Neuronal stem cell (in vitro differentiated cells): ENCODE measurements around the gene CACNG5.

Source experiments
- DNase-seq: peaks from one replicate; pipeline ENCODE4 v3.0.0-alpha.2; 2013; ENCODE audit warnings: low spot score
- H2AFZ ChIP-seq: one replicate; pipeline ENCODE4 v1.6.1; 2013; ENCODE audit warnings: mild to moderate bottlenecking, low read length, inconsistent platforms
- H2AK5ac ChIP-seq: 2 replicates; pipeline ENCODE4 v1.6.1; 2013; ENCODE audit warnings: low read depth, mild to moderate bottlenecking, inconsistent platforms, low read length, moderate library complexity, mixed read lengths
- H2BK120ac ChIP-seq: 2 replicates; pipeline ENCODE4 v1.6.1; 2013; ENCODE audit warnings: low read depth, mild to moderate bottlenecking, inconsistent platforms, low read length, moderate library complexity, mixed read lengths
- H2BK12ac ChIP-seq: one replicate; pipeline ENCODE4 v1.6.1; 2013; ENCODE audit warnings: low read length, inconsistent platforms
- H2BK15ac ChIP-seq: 2 replicates; pipeline ENCODE4 v1.6.1; 2013; ENCODE audit warnings: mild to moderate bottlenecking, low read length, inconsistent platforms, mixed read lengths
- H2BK5ac ChIP-seq: one replicate; pipeline ENCODE4 v1.6.1; 2013; ENCODE audit warnings: inconsistent platforms, mild to moderate bottlenecking, low read length, moderate library complexity
- H3K14ac ChIP-seq: one replicate; pipeline ENCODE4 v1.6.1; 2013; ENCODE audit warnings: low read length, inconsistent platforms
- H3K18ac ChIP-seq: 2 replicates; pipeline ENCODE4 v1.6.1; 2013; ENCODE audit warnings: low read length, inconsistent platforms
- H3K23ac ChIP-seq: 2 replicates; pipeline ENCODE4 v1.6.1; 2013; ENCODE audit warnings: low read depth, mild to moderate bottlenecking, mixed read lengths, low read length, inconsistent platforms; ENCODE audit not compliant: poor library complexity
- H3K27ac ChIP-seq: replicated peaks from 3 replicates; pipeline ENCODE4 v1.5.1; 2013; ENCODE audit warnings: low read length, inconsistent platforms
- H3K27me3 ChIP-seq, 3 experiments: 2 replicates each; pipeline ENCODE4 v1.6.1; 2013; ENCODE audit warnings: low read length in 3 of 3, mild to moderate bottlenecking in 2 of 3, inconsistent platforms in 1 of 3, low read depth in 1 of 3, mixed read lengths in 1 of 3, moderate library complexity in 1 of 3; ENCODE audit not compliant: control insufficient read depth in 3 of 3, insufficient read depth in 3 of 3
- H3K36me3 ChIP-seq, 2 donors: replicated peaks in 1 of 2; 2 replicates each; pipeline ENCODE4 v1.6.1; 2013; ENCODE audit warnings: low read length in 2 of 2; ENCODE audit not compliant: control insufficient read depth in 2 of 2, insufficient read depth in 2 of 2
- H3K4ac ChIP-seq: 2 replicates; pipeline ENCODE4 v1.6.1; 2013; ENCODE audit warnings: inconsistent platforms, mild to moderate bottlenecking, low read length, moderate library complexity
- H3K4me1 ChIP-seq, 2 donors: 1 replicate in 1 of 2; 2 replicates in 1 of 2; pipeline ENCODE4 v1.6.1; 2013; ENCODE audit warnings: low read length in 2 of 2, low read depth in 1 of 2; ENCODE audit not compliant: control insufficient read depth in 2 of 2, insufficient read depth in 1 of 2
- H3K4me2 ChIP-seq: one replicate; pipeline ENCODE4 v1.6.1; 2013; ENCODE audit warnings: mild to moderate bottlenecking, low read length, inconsistent platforms; ENCODE audit not compliant: insufficient read depth, poor library complexity, severe bottlenecking
- H3K4me3 ChIP-seq, 2 donors: 2 replicates each; pipeline ENCODE4 v1.5.1; 2013; ENCODE audit warnings: low read length in 2 of 2, mild to moderate bottlenecking in 2 of 2, inconsistent platforms in 1 of 2, moderate library complexity in 1 of 2
- H3K79me1 ChIP-seq: one replicate; pipeline ENCODE4 v1.6.1; 2013; ENCODE audit warnings: low read depth, mild to moderate bottlenecking, inconsistent platforms, low read length, moderate library complexity
- H3K9ac ChIP-seq: one replicate; pipeline ENCODE4 v1.6.1; 2013; ENCODE audit warnings: mild to moderate bottlenecking, low read depth, low read length, inconsistent platforms; ENCODE audit not compliant: poor library complexity
- H3K9me3 ChIP-seq, 2 donors: replicated peaks in 1 of 2; 2 replicates each; pipeline versions ENCODE3 to v1.6.1; 2013; ENCODE audit warnings: low read length in 2 of 2, mild to moderate bottlenecking in 2 of 2, inconsistent platforms in 1 of 2, low read depth in 1 of 2, mixed read lengths in 1 of 2, moderate library complexity in 1 of 2; ENCODE audit not compliant: control insufficient read depth in 2 of 2, insufficient read depth in 1 of 2
- H4K8ac ChIP-seq: one replicate; pipeline ENCODE4 v1.6.1; 2013; ENCODE audit warnings: low read depth, mild to moderate bottlenecking, inconsistent platforms, low read length, moderate library complexity
- H4K91ac ChIP-seq: one replicate; pipeline ENCODE4 v1.6.1; 2013; ENCODE audit warnings: low read length, low read depth, mild to moderate bottlenecking, inconsistent platforms; ENCODE audit not compliant: poor library complexity
- WGBS, 2 donors: extraction: QIAGEN DNeasy Blood & Tissue Kit; methylation state at CpG; one replicate each; pipeline ENCODE4 v1.1.7; 2013; ENCODE audit warnings: missing lambda C conversion rate in 2 of 2, mixed read lengths in 1 of 2; ENCODE audit not compliant: insufficient read length in 2 of 2, insufficient replicate concordance in 1 of 2; ENCODE audit errors: extremely low coverage in 2 of 2; 5-methylcytosine and 5-hydroxymethylcytosine counted together

The CACNG5 gene

DNA sequence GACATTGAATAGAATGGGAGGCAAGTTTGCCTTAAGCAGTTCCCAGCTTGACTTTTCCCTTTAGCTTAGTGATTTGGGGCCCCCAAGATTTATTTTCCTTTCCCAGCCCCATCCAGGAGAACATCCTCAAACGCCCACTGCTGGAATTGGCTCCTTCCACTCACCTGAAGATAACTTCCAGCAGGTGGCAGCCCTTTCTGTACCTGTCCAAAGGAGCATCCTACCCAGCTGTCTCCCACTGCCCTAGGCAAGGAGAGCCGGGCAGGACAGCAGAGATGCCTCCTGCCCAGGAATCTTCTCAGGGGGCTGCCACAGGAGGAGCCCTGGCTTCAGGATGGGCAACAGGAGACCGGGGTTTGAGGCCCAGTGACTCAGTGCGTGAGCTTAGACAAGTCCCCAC lies 6.4 kb downstream of the CACNG5 start:
- Histone ChIP-seq H3K18ac (no peak overlapping the region), H3K27me3 (peaks cover 0 to 43% (median 9%) of the 10 kb centered on the region in 3 experiments), H4K8ac (no peak overlapping the region), H2BK12ac (no peak overlapping the region), H2BK120ac (no peak overlapping the region), H3K14ac (no peak overlapping the region), H4K91ac (no peak overlapping the region), H3K36me3 (no peaks in the 10 kb centered on the region), H2BK15ac (no peak overlapping the region), H2AK5ac (no peak overlapping the region), H3K4ac (no peak overlapping the region), H3K4me3 (no peak overlapping the region), H2BK5ac (no peak overlapping the region), H3K4me2 (no peak overlapping the region), H3K79me1 (no peaks in the 10 kb centered on the region), H3K23ac (no peak overlapping the region), H3K9ac (no peak overlapping the region), H3K4me1 (no peaks in the 10 kb centered on the region), H2AFZ (no peak overlapping the region), H3K9me3 (peaks cover 0 to 1% of the 10 kb centered on the region in 2 donors), H3K27ac (no peak overlapping the region)
- no peak for DNase-seq
- WGBS, 2 donors, result no CpG with 5 or more reads among the region's 4 CpGs

DNA sequence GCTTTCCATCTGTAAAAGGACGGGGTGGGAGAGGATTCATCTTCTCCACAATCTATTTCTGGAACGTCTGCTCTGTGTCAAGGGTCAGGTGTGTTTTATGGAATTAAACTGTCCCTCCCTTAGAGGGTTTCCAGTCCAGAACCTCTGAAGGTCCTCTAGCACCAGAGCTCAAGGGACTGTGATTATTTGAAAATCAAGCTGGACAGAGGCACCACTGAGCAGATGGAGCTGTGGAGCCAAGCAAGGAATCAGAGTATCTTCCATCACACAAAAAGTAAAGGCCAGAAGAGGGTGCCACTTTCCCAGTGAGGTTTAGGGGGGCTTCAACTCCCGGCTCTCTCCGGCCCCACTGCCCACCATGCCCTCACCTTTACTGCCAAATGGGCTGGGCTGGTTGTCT lies 6.8 kb downstream of the CACNG5 start:
- no CpG with 5 or more reads among the region's 4 CpGs for WGBS, 2 donors
- H4K8ac ChIP-seq, result no peak overlapping the region
- no peak overlapping the region for H4K91ac ChIP-seq
- H3K9me3 ChIP-seq, result peaks cover 0 to 1% of the 10 kb centered on the region in 2 donors
- H3K27ac ChIP-seq, result no peak overlapping the region
- no peak overlapping the region for H3K4ac ChIP-seq
- H3K23ac ChIP-seq, result no peak overlapping the region
- no peak overlapping the region for H3K9ac ChIP-seq
- H2AK5ac ChIP-seq, result no peak overlapping the region
- no peak overlapping the region for H2AFZ ChIP-seq
- H3K27me3 ChIP-seq, result peaks cover 0 to 39% (median 5%) of the 10 kb centered on the region in 3 experiments
- no peak for DNase-seq
- H2BK15ac ChIP-seq, result no peak overlapping the region
- H2BK120ac ChIP-seq, result no peak overlapping the region
- H2BK12ac ChIP-seq, result no peak overlapping the region
- H3K4me2 ChIP-seq, result no peak overlapping the region
- H3K18ac ChIP-seq, result no peak overlapping the region
- H2BK5ac ChIP-seq, result no peak overlapping the region
- no peak overlapping the region for H3K14ac ChIP-seq
- no peak overlapping the region for H3K4me3 ChIP-seq
- no peaks in the 10 kb centered on the region for H3K79me1 ChIP-seq
- no peaks in the 10 kb centered on the region for H3K4me1 ChIP-seq
- H3K36me3 ChIP-seq, result no peaks in the 10 kb centered on the region

DNA sequence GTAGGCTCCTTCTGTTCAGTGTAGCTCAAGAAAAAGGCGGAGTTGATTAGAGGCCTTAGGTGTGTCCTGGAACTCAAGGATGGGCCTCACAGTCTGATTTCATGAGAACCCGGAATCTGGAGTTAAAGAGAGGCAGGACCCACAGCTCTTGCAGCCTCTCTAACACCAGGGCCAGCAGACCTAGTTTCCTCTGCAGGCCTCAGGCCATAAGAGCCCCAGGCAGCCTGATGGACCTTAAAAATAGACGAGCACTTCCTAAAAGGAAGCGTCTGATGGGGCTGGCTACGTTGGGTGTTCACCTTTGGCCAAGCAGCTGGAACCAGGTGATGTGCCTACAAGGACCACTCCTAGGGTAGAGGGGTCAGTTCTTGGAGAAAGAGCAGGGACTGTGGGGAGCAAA lies 7.6 kb downstream of the CACNG5 start:
- H3K9ac ChIP-seq, result no peak overlapping the region
- DNase-seq, result no peak
- H3K4me1 ChIP-seq, result no peaks in the 10 kb centered on the region
- H3K4ac ChIP-seq, result no peak overlapping the region
- no CpG with 5 or more reads among the region's 5 CpGs for WGBS, 2 donors
- peaks cover 3 to 5% of the 10 kb centered on the region in 2 donors for H3K9me3 ChIP-seq
- H3K14ac ChIP-seq, result no peak overlapping the region
- no peak overlapping the region for H2BK5ac ChIP-seq
- no peak overlapping the region for H3K18ac ChIP-seq
- H2BK120ac ChIP-seq, result no peak overlapping the region
- no peak overlapping the region for H2AFZ ChIP-seq
- H3K4me2 ChIP-seq, result no peak overlapping the region
- no peak overlapping the region for H3K27ac ChIP-seq
- no peak overlapping the region for H2AK5ac ChIP-seq
- no peaks in the 10 kb centered on the region for H3K36me3 ChIP-seq
- no peaks in the 10 kb centered on the region for H3K79me1 ChIP-seq
- no peak overlapping the region for H2BK15ac ChIP-seq
- no peak overlapping the region for H3K23ac ChIP-seq
- H4K91ac ChIP-seq, result no peak overlapping the region
- H3K4me3 ChIP-seq, result no peak overlapping the region
- H4K8ac ChIP-seq, result no peak overlapping the region
- no peak overlapping the region for H2BK12ac ChIP-seq
- H3K27me3 ChIP-seq, result peaks cover 0 to 31% (median 0%) of the 10 kb centered on the region in 3 experiments

DNA sequence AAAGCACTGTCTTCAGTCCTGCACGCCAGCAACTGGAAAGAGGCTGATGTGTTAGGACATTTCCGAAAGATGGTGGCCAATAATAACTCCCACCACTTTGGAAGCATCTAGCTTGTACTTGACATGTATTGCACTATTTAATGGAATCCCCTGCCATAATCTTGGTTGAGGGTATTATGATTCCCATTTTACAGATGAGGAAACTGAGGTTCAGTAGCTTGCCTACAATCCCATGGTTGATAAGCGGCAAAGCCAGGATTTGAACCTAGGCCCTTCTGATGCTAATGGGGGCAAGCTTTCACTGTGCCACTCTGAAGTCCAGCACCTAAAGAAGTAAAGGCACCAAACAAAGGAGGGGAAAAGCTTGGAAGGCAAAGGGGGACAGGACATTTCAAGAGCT lies 8.0 kb downstream of the CACNG5 start:
- Histone ChIP-seq H3K4me3 (no peak overlapping the region), H3K14ac (no peak overlapping the region), H2BK15ac (no peak overlapping the region), H4K91ac (no peak overlapping the region), H2AK5ac (no peak overlapping the region), H2BK12ac (no peak overlapping the region), H3K18ac (no peak overlapping the region), H3K9me3 (peaks cover 3 to 5% of the 10 kb centered on the region in 2 donors), H3K79me1 (no peaks in the 10 kb centered on the region), H3K27ac (no peak overlapping the region), H3K4me1 (no peaks in the 10 kb centered on the region), H2BK5ac (no peak overlapping the region), H4K8ac (no peak overlapping the region), H2AFZ (no peak overlapping the region), H3K36me3 (no peaks in the 10 kb centered on the region), H3K4me2 (no peak overlapping the region), H3K27me3 (peaks cover 0 to 27% (median 0%) of the 10 kb centered on the region in 3 experiments), H2BK120ac (no peak overlapping the region), H3K4ac (no peak overlapping the region), H3K23ac (no peak overlapping the region), H3K9ac (no peak overlapping the region)
- WGBS, 2 donors, result no CpG with 5 or more reads among the region's 3 CpGs
- DNase-seq, result no peak
